Mesenchymal stem cell (in vitro differentiated cells and primary cell): ENCODE results near the gene TGM2.
A peak's percentile ranks its signal among the peaks of the same experiment; 100 is the strongest.

Experiments
- DNase-seq: peaks from one replicate; pipeline ENCODE4 v3.0.0-alpha.2; 2013
- H2AFZ ChIP-seq: one replicate; pipeline ENCODE4 v1.6.1; 2013; ENCODE audit warnings: low read depth, mild to moderate bottlenecking, control low read depth, inconsistent platforms, low read length, moderate library complexity
- H2AK5ac ChIP-seq: 2 replicates; pipeline ENCODE4 v1.6.1; 2013; ENCODE audit warnings: low read length, moderate library complexity, mild to moderate bottlenecking, inconsistent platforms; ENCODE audit not compliant: severe bottlenecking
- H2BK120ac ChIP-seq: one replicate; pipeline ENCODE4 v1.6.1; 2013; ENCODE audit warnings: low read depth, mild to moderate bottlenecking, inconsistent platforms, low read length, moderate library complexity
- H2BK12ac ChIP-seq, 2 experiments: one replicate each; pipeline ENCODE4 v1.6.1; 2013; ENCODE audit warnings: inconsistent platforms in 2 of 2, low read length in 2 of 2, mild to moderate bottlenecking in 2 of 2, moderate library complexity in 2 of 2, control low read depth in 1 of 2
- H2BK15ac ChIP-seq: one replicate; pipeline ENCODE4 v1.6.1; 2013; ENCODE audit warnings: mild to moderate bottlenecking, low read depth, inconsistent platforms; ENCODE audit not compliant: poor library complexity, severe bottlenecking
- H2BK5ac ChIP-seq: 2 replicates; pipeline ENCODE4 v1.6.1; 2013; ENCODE audit warnings: low read depth, mild to moderate bottlenecking, low read length, control low read depth, inconsistent platforms; ENCODE audit not compliant: poor library complexity, severe bottlenecking
- H3K14ac ChIP-seq, 2 experiments: one replicate each; pipeline ENCODE4 v1.6.1; 2013; ENCODE audit warnings: inconsistent platforms in 2 of 2, low read length in 2 of 2, control low read depth in 1 of 2, mild to moderate bottlenecking in 1 of 2, moderate library complexity in 1 of 2
- H3K18ac ChIP-seq, 2 experiments: one replicate each; pipeline ENCODE4 v1.6.1; 2013; ENCODE audit warnings: inconsistent platforms in 2 of 2, low read length in 2 of 2, control low read depth in 1 of 2, low read depth in 1 of 2, mild to moderate bottlenecking in 1 of 2
- H3K23ac ChIP-seq, 2 experiments: one replicate each; pipeline ENCODE4 v1.6.1; 2013; ENCODE audit warnings: inconsistent platforms in 2 of 2, low read length in 2 of 2, mild to moderate bottlenecking in 2 of 2, moderate library complexity in 2 of 2, control low read depth in 1 of 2
- H3K27ac ChIP-seq: 2 replicates; pipeline ENCODE4 v1.5.1; 2013; ENCODE audit warnings: mild to moderate bottlenecking, moderate library complexity, low read length, control low read depth, inconsistent platforms; ENCODE audit not compliant: poor library complexity, severe bottlenecking
- H3K27me3 ChIP-seq, 2 experiments: 2 replicates each; pipeline versions ENCODE4 v1.6.1 to v1.7.0; 2013; ENCODE audit warnings: low read length in 2 of 2, mild to moderate bottlenecking in 2 of 2, moderate library complexity in 2 of 2, control low read depth in 1 of 2, inconsistent platforms in 1 of 2; ENCODE audit not compliant: control insufficient read depth in 1 of 2, insufficient read depth in 1 of 2
- H3K36me3 ChIP-seq, 2 experiments: 2 replicates each; pipeline versions ENCODE4 v1.6.1 to v1.7.0; 2013; ENCODE audit warnings: low read length in 2 of 2, control low read depth in 1 of 2, inconsistent platforms in 1 of 2, low read depth in 1 of 2, mild to moderate bottlenecking in 1 of 2; ENCODE audit not compliant: insufficient read depth in 2 of 2, control insufficient read depth in 1 of 2
- H3K4ac ChIP-seq, 2 experiments: one replicate each; pipeline ENCODE4 v1.6.1; 2013; ENCODE audit warnings: inconsistent platforms in 2 of 2, low read length in 2 of 2, mild to moderate bottlenecking in 2 of 2, moderate library complexity in 2 of 2, control low read depth in 1 of 2, low read depth in 1 of 2
- H3K4me1 ChIP-seq: 2 replicates; pipeline ENCODE4 v1.6.1; 2013; ENCODE audit warnings: low read depth, low read length, control low read depth; ENCODE audit not compliant: control insufficient read depth, insufficient read depth
- H3K4me2 ChIP-seq: 2 replicates; pipeline ENCODE4 v1.6.1; 2013; ENCODE audit warnings: low read length, mild to moderate bottlenecking, inconsistent platforms; ENCODE audit not compliant: poor library complexity, severe bottlenecking
- H3K4me3 ChIP-seq, 2 experiments: 2 replicates each; pipeline versions ENCODE4 v1.5.1 to v1.7.0; 2013; ENCODE audit warnings: low read length in 2 of 2, mild to moderate bottlenecking in 2 of 2, control low read depth in 1 of 2, low read depth in 1 of 2; ENCODE audit not compliant: insufficient read depth in 1 of 2
- H3K79me1 ChIP-seq: replicated peaks from 2 replicates; pipeline ENCODE4 v1.6.1; 2013; ENCODE audit warnings: mild to moderate bottlenecking, control low read depth, low read length, inconsistent platforms; ENCODE audit not compliant: poor library complexity, severe bottlenecking
- H3K9ac ChIP-seq: 2 replicates; pipeline ENCODE4 v1.7.0; 2013; ENCODE audit warnings: mild to moderate bottlenecking, low read length, moderate library complexity
- H3K9me3 ChIP-seq: 2 replicates; pipeline ENCODE4 v1.7.0; 2013; ENCODE audit warnings: mild to moderate bottlenecking, low read length; ENCODE audit not compliant: control insufficient read depth
- H4K8ac ChIP-seq: one replicate; pipeline ENCODE4 v1.6.1; 2013; ENCODE audit warnings: inconsistent platforms, mild to moderate bottlenecking, low read length, moderate library complexity
- H4K91ac ChIP-seq: one replicate; pipeline ENCODE4 v1.6.1; 2013; ENCODE audit warnings: mild to moderate bottlenecking, low read length, inconsistent platforms
- whole genome bisulfite sequencing: methylation state at CpG from one replicate; pipeline ENCODE4 v1.1.7; 2013; ENCODE audit warnings: mixed read lengths; 5-methylcytosine and 5-hydroxymethylcytosine counted together

Gene TGM2

GRCh38 chr20:38193586-38194105, 28.6 kb upstream of the TGM2 start:
- Histone ChIP-seq H3K4me2 (no peak overlapping the region), H2BK120ac (no peak overlapping the region), H3K4me3 (no peak overlapping the region), H2BK15ac (peak overlapping the region; percentile 53), H3K27me3 (peaks cover 8 to 35% of the 10 kb centered on the region in 2 experiments), H3K14ac (no peak overlapping the region), H2BK5ac (no peak overlapping the region), H2AFZ (no peak overlapping the region), H3K9ac (no peak overlapping the region), H3K79me1 (no peaks in the 10 kb centered on the region), H4K91ac (peak overlapping the region; percentile 41), H3K4me1 (no peaks in the 10 kb centered on the region), H3K36me3 (no peaks in the 10 kb centered on the region), H3K18ac (peak overlapping the region in 1 of 2 experiments; percentile 41), H4K8ac (no peak overlapping the region), H2BK12ac (peak overlapping the region; percentile 7 to 30), H3K9me3 (peaks cover 4% of the 10 kb centered on the region), H3K23ac (no peak overlapping the region), H3K27ac (no peak overlapping the region), H2AK5ac (no peak overlapping the region), H3K4ac (peak overlapping the region in 1 of 2 experiments; percentile 42)
- WGBS = 92% methylated on average over 4 of the region's 4 CpGs
- no peak for DNase-seq

GRCh38 chr20:38192323-38192885, 27.3 kb upstream of the TGM2 start:
- no peak overlapping the region for H3K4me2 ChIP-seq
- DNase-seq = no peak
- peaks cover 4% of the 10 kb centered on the region for H3K9me3 ChIP-seq
- H2AFZ ChIP-seq = no peak overlapping the region
- no peaks in the 10 kb centered on the region for H3K4me1 ChIP-seq
- no peak overlapping the region for H4K8ac ChIP-seq
- H2BK15ac ChIP-seq = no peak overlapping the region
- no peak overlapping the region for H3K14ac ChIP-seq
- H3K27me3 ChIP-seq = peaks cover 8 to 35% of the 10 kb centered on the region in 2 experiments
- no peaks in the 10 kb centered on the region for H3K79me1 ChIP-seq
- no peak overlapping the region for H3K4me3 ChIP-seq
- H3K36me3 ChIP-seq = no peaks in the 10 kb centered on the region
- no peak overlapping the region for H4K91ac ChIP-seq
- no peak overlapping the region for H2BK12ac ChIP-seq
- H2AK5ac ChIP-seq = no peak overlapping the region
- H3K4ac ChIP-seq = no peak overlapping the region
- no peak overlapping the region for H2BK120ac ChIP-seq
- no peak overlapping the region for H3K23ac ChIP-seq
- H3K27ac ChIP-seq = no peak overlapping the region
- H3K18ac ChIP-seq = no peak overlapping the region
- 97% methylated on average over 9 of the region's 9 CpGs for WGBS
- H3K9ac ChIP-seq = no peak overlapping the region
- no peak overlapping the region for H2BK5ac ChIP-seq

GRCh38 chr20:38191654-38192053, 26.6 kb upstream of the TGM2 start:
- no peak overlapping the region for H2BK15ac ChIP-seq
- no peak overlapping the region for H3K18ac ChIP-seq
- no peak overlapping the region for H2BK120ac ChIP-seq
- 76% methylated on average over 5 of the region's 5 CpGs for WGBS
- H3K4me2 ChIP-seq = no peak overlapping the region
- peaks cover 8 to 35% of the 10 kb centered on the region in 2 experiments for H3K27me3 ChIP-seq
- no peak overlapping the region for H3K4me3 ChIP-seq
- H2AFZ ChIP-seq = no peak overlapping the region
- H3K9me3 ChIP-seq = peaks cover 4% of the 10 kb centered on the region
- no peak overlapping the region for H2BK5ac ChIP-seq
- no peak overlapping the region for H2BK12ac ChIP-seq
- H3K9ac ChIP-seq = no peak overlapping the region
- no peak overlapping the region for H3K14ac ChIP-seq
- H3K4ac ChIP-seq = no peak overlapping the region
- H4K91ac ChIP-seq = no peak overlapping the region
- DNase-seq = no peak
- no peak overlapping the region for H2AK5ac ChIP-seq
- no peaks in the 10 kb centered on the region for H3K4me1 ChIP-seq
- H3K79me1 ChIP-seq = no peaks in the 10 kb centered on the region
- no peaks in the 10 kb centered on the region for H3K36me3 ChIP-seq
- H4K8ac ChIP-seq = no peak overlapping the region
- no peak overlapping the region for H3K27ac ChIP-seq
- no peak overlapping the region for H3K23ac ChIP-seq

- H2BK120ac ChIP-seq = no peak overlapping the region
- H2BK15ac ChIP-seq = no peak overlapping the region
- no peak for DNase-seq
- no peak overlapping the region for H3K18ac ChIP-seq
- H4K91ac ChIP-seq = no peak overlapping the region
- no peak overlapping the region for H2AFZ ChIP-seq
- no peak overlapping the region for H4K8ac ChIP-seq
- H3K36me3 ChIP-seq = no peaks in the 10 kb centered on the region
- no peak overlapping the region for H3K14ac ChIP-seq
- H3K27ac ChIP-seq = no peak overlapping the region
- H3K23ac ChIP-seq = no peak overlapping the region
- no peaks in the 10 kb centered on the region for H3K79me1 ChIP-seq
- H3K4me3 ChIP-seq = no peak overlapping the region
- H3K4ac ChIP-seq = no peak overlapping the region
- no peak overlapping the region for H2BK12ac ChIP-seq
- no peaks in the 10 kb centered on the region for H3K4me1 ChIP-seq
- 77% methylated on average over 3 of the region's 3 CpGs for WGBS
- H3K9ac ChIP-seq = no peak overlapping the region
- H2AK5ac ChIP-seq = no peak overlapping the region
- no peak overlapping the region for H2BK5ac ChIP-seq
- no peak overlapping the region for H3K4me2 ChIP-seq
- H3K27me3 ChIP-seq = peaks cover 7 to 35% of the 10 kb centered on the region in 2 experiments
- peaks cover 4% of the 10 kb centered on the region for H3K9me3 ChIP-seq
Measured at GRCh38 chr20:38190936-38191371, 25.9 kb upstream of the TGM2 start.
